HepG2 (cell line): Measurements from ENCODE around the gene DDX20. TPM values are rescaled to one million over a fixed set of nuclear protein-coding genes. Genes with fewer than 3 reads are reported as not detected.

Experiments
- ATAC-seq: fragments of 200-7000 bp; cut with Tn5 transposase; 3 replicates; pipeline ENCODE4 v1.9.1; 2020; ENCODE audit warnings: mild to moderate bottlenecking, moderate library complexity
- BruUV-seq: library from RNA; stranded (reverse); fragments of 400-500 nt; replicated peaks from 2 replicates; lab custom pipeline; 2021; lab: Mats Ljungman, UMichigan
- CTCF ChIA-PET: fragments of 300-600 bp; formaldehyde crosslinking; extraction: SDS; loops from one replicate; lab custom pipeline; 2021; ENCODE audit warnings: low total read pairs, inconsistent platforms, low intra/inter-chr PET ratio; lab: Yijun Ruan, JAX
- POLR2A ChIA-PET: fragments of 350-600 bp; sonication (Branson Sonifier 250); formaldehyde crosslinking; loops from one replicate; lab custom pipeline; 2020; ENCODE audit warnings: antibody characterized with exemption, inconsistent platforms; lab: Yijun Ruan, JAX
- DNase-seq: peaks from one replicate; pipeline ENCODE4 v3.0.0-alpha.2; 2015; ENCODE audit warnings: low spot score
- FAIRE-seq: peaks from 3 replicates; lab custom pipeline; 2011; peaks lifted over from hg19 to GRCh38; lab: Jason Lieb, UNC
- H2AFZ ChIP-seq: one replicate; pipeline ENCODE4 v1.6.1; 2011; ENCODE audit warnings: low read length, inconsistent platforms
- H3K27ac ChIP-seq: fragments of 300-600 bp; 3 replicates; pipeline ENCODE4 v1.8.0; 2011; ENCODE audit warnings: mixed run types, mild to moderate bottlenecking, mixed read lengths, low read length, inconsistent platforms; ENCODE audit not compliant: insufficient read depth; ENCODE audit errors: extremely low read length
- H3K27me3 ChIP-seq, 2 experiments: fragments of 200-600 bp in 1 of 2; 2 replicates in 1 of 2; 3 replicates in 1 of 2; pipeline versions ENCODE4 v1.6.0 to v1.8.0; 2011; ENCODE audit warnings: low read length in 2 of 2, mild to moderate bottlenecking in 2 of 2, moderate library complexity in 2 of 2, inconsistent platforms in 1 of 2; ENCODE audit not compliant: insufficient read depth in 2 of 2, control insufficient read depth in 1 of 2
- H3K36me3 ChIP-seq, 2 experiments: fragments of 200-600 bp in 1 of 2; replicated peaks in 1 of 2; 2 replicates in 1 of 2; 3 replicates in 1 of 2; pipeline versions ENCODE4 v1.5.1 to v1.8.0; 2011; ENCODE audit warnings: low read length in 2 of 2, inconsistent platforms in 1 of 2; ENCODE audit not compliant: insufficient read depth in 2 of 2, control insufficient read depth in 1 of 2
- H3K4me1 ChIP-seq: 2 replicates; pipeline ENCODE4 v1.5.1; 2012; ENCODE audit warnings: low read length, inconsistent platforms; ENCODE audit not compliant: insufficient read depth
- H3K4me2 ChIP-seq: 2 replicates; pipeline ENCODE4 v1.6.0; 2011; ENCODE audit warnings: low read depth, low read length, inconsistent platforms
- H3K4me3 ChIP-seq, 3 experiments: fragments of 200-600 bp in 1 of 3; sonication (generic), shearing (Covaris generic) in 1 of 3; replicated peaks in 1 of 3; 2 replicates each; pipeline ENCODE4 v1.5.1; 2011 to 2016; ENCODE audit warnings: low read length in 3 of 3, inconsistent platforms in 2 of 3, low read depth in 2 of 3, mild to moderate bottlenecking in 2 of 3, control low read depth in 1 of 3, mixed read lengths in 1 of 3; ENCODE audit not compliant: insufficient read depth in 1 of 3
- H3K79me2 ChIP-seq: one replicate; pipeline ENCODE4 v1.6.1; 2011; ENCODE audit warnings: low read length, inconsistent platforms; ENCODE audit not compliant: insufficient read depth
- H3K9ac ChIP-seq: 2 replicates; pipeline ENCODE4 v1.6.0; 2011; ENCODE audit warnings: mild to moderate bottlenecking, low read depth, low read length, inconsistent platforms; ENCODE audit not compliant: insufficient read depth
- H3K9me3 ChIP-seq: 2 replicates; pipeline ENCODE4 v1.5.1; 2012; ENCODE audit warnings: mild to moderate bottlenecking, low read length
- H4K20me1 ChIP-seq: 2 replicates; pipeline ENCODE4 v1.6.0; 2011; ENCODE audit warnings: inconsistent platforms, mild to moderate bottlenecking, low read length, moderate library complexity; ENCODE audit not compliant: insufficient read depth
- ARNT2 ChIP-seq: sonication (generic); formaldehyde crosslinking; IDR thresholded peaks from 2 replicates; pipeline ENCODE4 v1.8.0; 2022; ENCODE audit warnings: mild to moderate bottlenecking, low read depth, missing genetic modification reagents, moderate library complexity
- CENPX ChIP-seq: sonication (generic); formaldehyde crosslinking; IDR thresholded peaks from 2 replicates; pipeline ENCODE4 v1.9.0; 2021; ENCODE audit warnings: mild to moderate bottlenecking, missing genetic modification reagents, moderate library complexity
- DPF2 ChIP-seq: sonication (generic); formaldehyde crosslinking; IDR thresholded peaks from 2 replicates; pipeline ENCODE4 v1.4.0; 2020; ENCODE audit warnings: mild to moderate bottlenecking, low read depth, missing genetic modification reagents, borderline replicate concordance
- HDAC6 ChIP-seq: fragments of 200-600 bp; sonication (generic); IDR thresholded peaks from 2 replicates; pipeline ENCODE4 v1.7.0; 2017; ENCODE audit warnings: mild to moderate bottlenecking, antibody characterized with exemption, low read length, low read depth
- HMGA1 ChIP-seq: sonication (generic); formaldehyde crosslinking; conservative IDR thresholded peaks from 2 replicates; pipeline ENCODE4 v1.4.0; 2020; ENCODE audit warnings: missing genetic modification reagents
- HNRNPL ChIP-seq: fragments of 200-400 bp; formaldehyde crosslinking; IDR thresholded peaks from 2 replicates; pipeline ENCODE4 v1.6.1; 2017; ENCODE audit warnings: mild to moderate bottlenecking, low read depth, low read length
- IKZF4 ChIP-seq: sonication (generic); formaldehyde crosslinking; IDR thresholded peaks from 2 replicates; pipeline ENCODE4 v1.5.1; 2020; ENCODE audit warnings: borderline replicate concordance, mild to moderate bottlenecking, low read depth, missing genetic modification reagents; ENCODE audit errors: not compliant biosample characterization
- KMT2A ChIP-seq: sonication (generic); formaldehyde crosslinking; IDR thresholded peaks from 2 replicates; pipeline ENCODE4 v1.4.0; 2020; ENCODE audit warnings: missing genetic modification reagents
- MYNN ChIP-seq: sonication (generic); formaldehyde crosslinking; IDR thresholded peaks from 2 replicates; pipeline ENCODE4 v1.4.0; 2020; ENCODE audit warnings: mild to moderate bottlenecking, low read depth, missing genetic modification reagents
- NAIF1 ChIP-seq: sonication (generic); formaldehyde crosslinking; IDR thresholded peaks from 2 replicates; pipeline ENCODE4 v1.5.0; 2020; ENCODE audit warnings: mild to moderate bottlenecking, missing genetic modification reagents, borderline replicate concordance
- POLR2AphosphoS5 ChIP-seq: IDR thresholded peaks from 2 replicates; pipeline ENCODE4 v1.6.1; 2012; ENCODE audit warnings: low read depth, low read length
- PPARG ChIP-seq: conservative IDR thresholded peaks from 2 replicates; pipeline ENCODE4 v1.6.1; 2016; ENCODE audit warnings: missing biosample characterization, missing genetic modification reagents
- RBM22 ChIP-seq: fragments of 200-400 bp; formaldehyde crosslinking; optimal IDR thresholded peaks from 2 replicates; pipeline ENCODE3; 2017; ENCODE audit warnings: mild to moderate bottlenecking, low read length, moderate library complexity
- RCOR2 ChIP-seq: IDR thresholded peaks from 2 replicates; pipeline ENCODE4 v1.6.1; 2016; ENCODE audit warnings: missing biosample characterization, missing genetic modification reagents
- REXO4 ChIP-seq: sonication (generic); formaldehyde crosslinking; IDR thresholded peaks from 2 replicates; pipeline ENCODE4 v1.8.0; 2022; ENCODE audit warnings: missing genetic modification reagents, mild to moderate bottlenecking, borderline replicate concordance
- SRSF1 ChIP-seq: fragments of 200-400 bp; formaldehyde crosslinking; optimal IDR thresholded peaks from 2 replicates; pipeline ENCODE3; 2017; ENCODE audit warnings: mild to moderate bottlenecking, low read depth, low read length, moderate library complexity
- ZFYVE20 ChIP-seq: sonication (generic); formaldehyde crosslinking; IDR thresholded peaks from 2 replicates; pipeline ENCODE4 v1.8.0; 2023; ENCODE audit warnings: low read depth, mild to moderate bottlenecking, moderate library complexity, missing genetic modification reagents, borderline replicate concordance
- ZNF264 ChIP-seq: sonication (generic); formaldehyde crosslinking; IDR thresholded peaks from 2 replicates; pipeline ENCODE4 v1.4.0; 2020; ENCODE audit warnings: missing genetic modification reagents
- ZNF296 ChIP-seq: sonication (generic); formaldehyde crosslinking; conservative IDR thresholded peaks from 2 replicates; pipeline ENCODE4 v1.5.0; 2020; ENCODE audit warnings: mild to moderate bottlenecking, missing genetic modification reagents
- ZNF354B ChIP-seq: sonication (generic); formaldehyde crosslinking; IDR thresholded peaks from 2 replicates; pipeline ENCODE4 v1.8.0; 2022; ENCODE audit warnings: mild to moderate bottlenecking, missing genetic modification reagents
- ZNF737 ChIP-seq: sonication (generic); formaldehyde crosslinking; IDR thresholded peaks from 2 replicates; pipeline ENCODE4 v1.5.0; 2020; ENCODE audit warnings: missing genetic modification reagents, mild to moderate bottlenecking, borderline replicate concordance
- WGBS: methylation state at CpG from one replicate; pipeline ENCODE4 v1.1.6; 2017; ENCODE audit warnings: low lambda C conversion rate; 5-methylcytosine and 5-hydroxymethylcytosine counted together
- in situ Hi-C: cut with HindIII; loops from 2 replicates; pipeline ENCODE4 v1.10.0; 2017; ENCODE audit warnings: low pct_unique_long_range_greater_than_20kb; ENCODE audit not compliant: extremely low pct_ligation_motif_present
- intact Hi-C: fragments of 100-400 bp; cut with micrococcal nuclease; formaldehyde crosslinking; loops from one replicate; pipeline ENCODE4 v1.10.0; 2022; ENCODE audit not compliant: unreplicated experiment
- polyA plus RNA-seq, 8 experiments: library from polyadenylated mRNA; depleted of rRNA in 3 of 8; stranded (reverse) in 7 of 8; unstranded in 1 of 8; fragments of >200 nt; fragmentation: Illumina TruSeq in 4 of 8; extraction: Trizol in 4 of 8; gene quantifications; 2 replicates each; pipeline versions ENCODE4 v1.2.1 to v1.2.3, GENCODE V29; 2011 to 2016; ENCODE audit warnings: low read depth in 4 of 8, missing spikeins in 1 of 8, mixed read lengths in 1 of 8; ENCODE audit not compliant: insufficient read depth in 1 of 8
- total RNA-seq, 5 experiments: library from RNA; depleted of rRNA; stranded (reverse); fragments of >200 nt; fragmentation: Illumina TruSeq; extraction: Trizol; gene quantifications; 2 replicates each; pipeline ENCODE4 v1.2.3, GENCODE V29; 2016; ENCODE audit warnings: low read depth in 1 of 5
- TF ChIP-seq, protein P1 (sequence below): IDR thresholded peaks from 2 replicates; pipeline ENCODE4 v1.6.1; 2016

DDX20 gene
- total and polyA plus RNA-seq, 2 of the 13 experiments (the other 11 are each of a cell fraction or from before 2014, with no cell fraction given): 4.0 to 14.3 TPM

DNA sequence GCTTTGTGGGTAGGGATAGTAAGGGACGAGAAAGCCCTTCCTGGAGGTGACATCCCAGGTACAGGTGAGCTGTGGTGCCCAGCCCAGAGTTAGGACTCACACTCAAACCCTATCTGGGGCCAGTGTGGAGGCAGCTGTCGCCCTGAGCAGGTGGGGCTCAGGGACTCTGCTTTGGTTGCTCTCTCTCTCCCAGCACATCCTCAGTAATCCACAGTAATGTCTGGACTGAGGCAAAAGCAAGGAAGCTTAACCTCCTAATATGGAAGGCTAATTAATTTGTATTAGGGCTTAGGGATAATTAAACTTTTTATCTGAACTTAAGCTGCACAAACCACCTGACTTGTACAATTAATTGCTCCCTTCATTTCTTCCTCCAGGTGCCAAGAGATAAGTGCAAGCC, 38.2 kb downstream of the DDX20 start:
- no peak for TF ChIP-seq ZNF264 (CRISPR knock-in tag)
- TF ChIP-seq RCOR2 (CRISPR knock-in tag): no peak
- TF ChIP-seq KMT2A (CRISPR knock-in tag): no peak
- TF ChIP-seq ZNF354B (CRISPR knock-in tag): no peak
- no peak for TF ChIP-seq MYNN
- no peak for TF ChIP-seq HMGA1 (CRISPR knock-in tag)
- TF ChIP-seq NAIF1 (CRISPR knock-in tag): no peak
- TF ChIP-seq ZNF737 (CRISPR knock-in tag): no peak
- no peak for TF ChIP-seq POLR2AphosphoS5
- H3K36me3 ChIP-seq: no peaks in the 10 kb centered on the region
- FAIRE-seq (no peak), ATAC-seq (no peak), DNase-seq (no peak)
- peaks cover 9% of the 10 kb centered on the region; the same call in 1 of the 2 replicates for H3K4me1 ChIP-seq
- no peak overlapping the region for H3K9ac ChIP-seq
- ChIA-PET CTCF (no interaction called here), POLR2A (no interaction called here)
- no peaks in the 10 kb centered on the region for H3K79me2 ChIP-seq
- no peaks in the 10 kb centered on the region for H4K20me1 ChIP-seq
- peaks cover 3 to 18% of the 10 kb centered on the region in 2 experiments; a peak in 3 of 5 replicates for H3K27me3 ChIP-seq
- H3K4me3 ChIP-seq: no peak overlapping the region
- WGBS: 0% methylated on average over 1 of the region's 2 CpGs
- intact Hi-C loops (no loop called here), in situ Hi-C loops (no loop called here)
- no peak overlapping the region for H2AFZ ChIP-seq
- H3K27ac ChIP-seq: no peak overlapping the region
- H3K4me2 ChIP-seq: no peak overlapping the region
- no TSS peak for BruUV-seq
- H3K9me3 ChIP-seq: no peaks in the 10 kb centered on the region

DNA sequence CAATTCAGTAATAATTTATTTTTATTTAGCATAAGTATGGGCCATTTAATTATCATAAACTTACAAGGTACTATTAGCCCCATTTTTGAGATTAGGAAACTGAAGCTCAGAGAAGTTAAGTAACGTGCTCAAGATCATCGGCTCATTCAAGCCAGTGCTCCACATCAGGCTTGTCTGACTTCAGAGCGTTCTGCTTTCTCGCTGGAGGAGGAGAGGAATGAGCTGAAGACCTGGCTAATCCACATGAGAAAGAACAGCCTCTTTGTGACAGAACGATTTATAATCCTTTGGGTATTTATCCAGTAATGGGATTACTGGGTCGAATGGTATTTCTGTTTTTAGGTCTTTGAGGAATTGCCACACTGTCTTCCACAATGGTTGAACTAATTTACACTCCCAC, 39.7 kb downstream of the DDX20 start:
- peaks cover 3 to 10% of the 10 kb centered on the region in 2 experiments; a peak in 2 of 5 replicates for H3K27me3 ChIP-seq
- H4K20me1 ChIP-seq: no peaks in the 10 kb centered on the region
- FAIRE-seq: no peak
- WGBS: 27% methylated on average over 6 of the region's 6 CpGs
- H2AFZ ChIP-seq: no peak overlapping the region
- peaks cover 9% of the 10 kb centered on the region; the same call in 1 of the 2 replicates for H3K4me1 ChIP-seq
- H3K4me3 ChIP-seq: no peak overlapping the region
- no TSS peak for BruUV-seq
- no peaks in the 10 kb centered on the region for H3K9me3 ChIP-seq
- ChIA-PET POLR2A (no interaction called here), CTCF (no interaction called here)
- H3K9ac ChIP-seq: no peak overlapping the region
- no peak for ATAC-seq
- H3K79me2 ChIP-seq: no peaks in the 10 kb centered on the region
- H3K27ac ChIP-seq: no peak overlapping the region
- in situ Hi-C loops (no loop called here), intact Hi-C loops (no loop called here)
- no peak overlapping the region for H3K4me2 ChIP-seq
- no peaks in the 10 kb centered on the region for H3K36me3 ChIP-seq
- DNase-seq: no peak
- TF ChIP-seq, protein P1, sequence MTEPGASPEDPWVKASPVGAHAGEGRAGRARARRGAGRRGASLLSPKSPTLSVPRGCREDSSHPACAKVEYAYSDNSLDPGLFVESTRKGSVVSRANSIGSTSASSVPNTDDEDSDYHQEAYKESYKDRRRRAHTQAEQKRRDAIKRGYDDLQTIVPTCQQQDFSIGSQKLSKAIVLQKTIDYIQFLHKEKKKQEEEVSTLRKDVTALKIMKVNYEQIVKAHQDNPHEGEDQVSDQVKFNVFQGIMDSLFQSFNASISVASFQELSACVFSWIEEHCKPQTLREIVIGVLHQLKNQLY (CRISPR knock-in tag): no peak
- TF ChIP-seq PPARG (CRISPR knock-in tag) (no peak), IKZF4 (no peak), HNRNPL (no peak), ZNF296 (no peak), HDAC6 (no peak), RBM22 (no peak), CENPX (CRISPR knock-in tag) (no peak), ZFYVE20 (CRISPR knock-in tag) (no peak), SRSF1 (no peak), DPF2 (CRISPR knock-in tag) (no peak), REXO4 (CRISPR knock-in tag) (no peak), ARNT2 (CRISPR knock-in tag) (no peak)
